Measurements from ENCODE around the gene SGCE.

The SGCE gene

GRCh38 chr7:94669773-94670495 lies 14.0 kb upstream of the SGCE start:
- no peak overlapping the region for H3K4me3 ChIP-seq (ENCODE audit: low read depth, low read length)
- no peak for TF ChIP-seq CTCF (IDR thresholded peaks at IDR 0.05; ENCODE audit: low read depth, low read length)

GRCh38 chr7:94666879-94667587 lies 11.1 kb upstream of the SGCE start:
- no peak overlapping the region for H3K4me3 ChIP-seq (ENCODE audit: low read depth, low read length)
- TF ChIP-seq CTCF (IDR thresholded peaks at IDR 0.05; ENCODE audit: low read depth, low read length): no peak

GRCh38 chr7:94665426-94665825 lies 9.5 kb upstream of the SGCE start:
- H3K4me3 ChIP-seq (ENCODE audit: low read depth, low read length): no peak overlapping the region

GRCh38 chr7:94664023-94664422 lies 8.1 kb upstream of the SGCE start:
- TF ChIP-seq CTCF (IDR thresholded peaks at IDR 0.05; ENCODE audit: low read depth, low read length): no peak
- no peak overlapping the region for H3K4me3 ChIP-seq (ENCODE audit: low read depth, low read length)

More at GRCh38 chr7:94665426-94665825, 9.5 kb upstream of the SGCE start:
- no peak for TF ChIP-seq CTCF (IDR thresholded peaks at IDR 0.05; ENCODE audit: low read depth, low read length)

- no peak for TF ChIP-seq CTCF (IDR thresholded peaks at IDR 0.05; ENCODE audit: low read depth, low read length)
- no peak overlapping the region for H3K4me3 ChIP-seq (ENCODE audit: low read depth, low read length)
Measured at GRCh38 chr7:94662548-94662947, 6.6 kb upstream of the SGCE start.

- TF ChIP-seq CTCF (IDR thresholded peaks at IDR 0.05; ENCODE audit: low read depth, low read length): no peak
- no peak overlapping the region for H3K4me3 ChIP-seq (ENCODE audit: low read depth, low read length)
Measured at GRCh38 chr7:94660006-94660405, 4.1 kb upstream of the SGCE start.

GRCh38 chr7:94658826-94659225 lies 2.9 kb upstream of the SGCE start:
- TF ChIP-seq CTCF (IDR thresholded peaks at IDR 0.05; ENCODE audit: low read depth, low read length): no peak
- H3K4me3 ChIP-seq (ENCODE audit: low read depth, low read length): no peak overlapping the region; the same call in 1 of the 2 replicates

Data from WI38 (cell line).